CD4-positive, CD25-positive, alpha-beta regulatory T cell (primary cell): Measurements from ENCODE around the gene LNPEP. TPM values are rescaled to one million over a fixed set of nuclear protein-coding genes. Genes with fewer than 3 reads are reported as not detected.

Source experiments
- ATAC-seq, 2 donors: fragments of 150-1000 bp; cut with Tn5 transposase; one replicate each; pipeline ENCODE4 v1.10.0; 2021; ENCODE audit warnings: low read depth in 2 of 2, moderate number of reproducible peaks in 2 of 2, moderate library complexity in 1 of 2
- DNase-seq, 3 donors: peaks; one replicate each; pipeline versions ENCODE4 v3.0.0 to v3.0.0-alpha.2; 2012 to 2022; ENCODE audit warnings: mixed read lengths in 1 of 3
- H3K27ac ChIP-seq: one replicate; pipeline ENCODE4 v1.7.0; 2013; ENCODE audit warnings: mild to moderate bottlenecking, low read length; ENCODE audit not compliant: insufficient read depth, poor library complexity, severe bottlenecking
- H3K27me3 ChIP-seq: one replicate; pipeline ENCODE4 v1.7.0; 2013; ENCODE audit warnings: low read length; ENCODE audit not compliant: control insufficient read depth, insufficient read depth
- H3K36me3 ChIP-seq: one replicate; pipeline ENCODE4 v1.7.0; 2013; ENCODE audit warnings: mild to moderate bottlenecking, low read length, moderate library complexity; ENCODE audit not compliant: control insufficient read depth, insufficient read depth
- H3K4me1 ChIP-seq: 2 replicates; pipeline ENCODE4 v1.7.0; 2013; ENCODE audit warnings: mild to moderate bottlenecking, low read length; ENCODE audit not compliant: insufficient read depth, control insufficient read depth, poor library complexity, severe bottlenecking
- H3K4me3 ChIP-seq: one replicate; pipeline ENCODE4 v1.7.0; 2013; ENCODE audit warnings: low read depth, mild to moderate bottlenecking, low read length, moderate library complexity
- H3K9me3 ChIP-seq, 2 experiments: 1 replicate in 1 of 2; 2 replicates in 1 of 2; pipeline ENCODE4 v1.7.0; 2013; ENCODE audit warnings: low read length in 2 of 2, mild to moderate bottlenecking in 1 of 2, moderate library complexity in 1 of 2; ENCODE audit not compliant: control insufficient read depth in 2 of 2
- H3K27ac Mint-ChIP-seq, 3 donors: one replicate each; pipeline ENCODE4 v1.8.0; 2020 to 2022; ENCODE audit warnings: mild to moderate bottlenecking in 3 of 3, mixed read lengths in 3 of 3, moderate library complexity in 2 of 3
- H3K27me3 Mint-ChIP-seq: one replicate; pipeline ENCODE4 v1.8.0; 2022; ENCODE audit warnings: mild to moderate bottlenecking, mixed read lengths
- H3K36me3 Mint-ChIP-seq: one replicate; pipeline ENCODE4 v1.8.0; 2020; ENCODE audit warnings: mixed read lengths
- H3K4me1 Mint-ChIP-seq, 4 donors: one replicate each; pipeline ENCODE4 v1.8.0; 2020 to 2022; ENCODE audit warnings: mixed read lengths in 4 of 4, mild to moderate bottlenecking in 1 of 4
- H3K4me3 Mint-ChIP-seq, 4 donors: one replicate each; pipeline ENCODE4 v1.8.0; 2020 to 2022; ENCODE audit warnings: mild to moderate bottlenecking in 4 of 4, mixed read lengths in 4 of 4, moderate library complexity in 3 of 4
- H3K9me3 Mint-ChIP-seq, 7 donors: one replicate each; pipeline ENCODE4 v1.8.0; 2020 to 2022; ENCODE audit warnings: mixed read lengths in 7 of 7, mild to moderate bottlenecking in 3 of 7, moderate library complexity in 2 of 7
- polyA plus RNA-seq, 4 donors: library from polyadenylated mRNA; unstranded; fragments of 300-500 nt; fragmentation: Illumina TruSeq; gene quantifications; one replicate each; pipeline ENCODE4 v1.2.3, GENCODE V29; 2021
- total RNA-seq: library from RNA; stranded (reverse); gene quantifications from one replicate; pipeline ENCODE4 v1.2.3, GENCODE V29; 2022

The LNPEP gene
- total and polyA plus RNA-seq, 5 donors from 2014 or later = 39.6 to 95.7 (median 44.2) TPM

DNA sequence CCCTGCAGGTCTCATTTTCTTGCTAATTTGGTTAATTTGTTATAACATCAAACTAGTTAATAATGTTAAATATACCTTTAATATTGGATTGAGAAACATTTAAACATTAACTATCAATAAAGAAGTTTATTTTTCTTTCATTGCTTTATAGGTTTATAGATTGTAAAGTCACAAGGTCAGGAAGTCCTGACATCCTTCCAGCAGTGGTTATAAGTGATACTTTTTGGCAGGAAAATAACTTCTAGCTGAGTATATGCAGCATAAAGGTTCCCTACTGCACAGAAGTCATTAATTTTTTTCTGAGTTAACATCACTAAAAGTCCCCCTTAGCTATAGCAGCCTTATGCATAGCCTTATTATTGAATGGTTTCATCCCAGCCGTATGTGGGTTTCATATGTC lies 85.5 kb downstream of the LNPEP start:
- Mint-ChIP-seq H3K27me3 (no peaks in the 10 kb centered on the region), H3K27ac (no peak overlapping the region), H3K9me3 (no peaks in the 10 kb centered on the region), H3K4me3 (no peak overlapping the region), H3K4me1 (peaks cover 22 to 38% (median 26%) of the 10 kb centered on the region in 4 donors), H3K36me3 (peaks cover 50% of the 10 kb centered on the region)
- H3K4me3 ChIP-seq = no peak overlapping the region
- peaks cover 12% of the 10 kb centered on the region for H3K4me1 ChIP-seq
- DNase-seq (no peak), ATAC-seq (no peak)
- H3K36me3 ChIP-seq = peaks cover 76% of the 10 kb centered on the region
- H3K27ac ChIP-seq = no peak overlapping the region
- no peaks in the 10 kb centered on the region for H3K9me3 ChIP-seq
- H3K27me3 ChIP-seq = no peaks in the 10 kb centered on the region

DNA sequence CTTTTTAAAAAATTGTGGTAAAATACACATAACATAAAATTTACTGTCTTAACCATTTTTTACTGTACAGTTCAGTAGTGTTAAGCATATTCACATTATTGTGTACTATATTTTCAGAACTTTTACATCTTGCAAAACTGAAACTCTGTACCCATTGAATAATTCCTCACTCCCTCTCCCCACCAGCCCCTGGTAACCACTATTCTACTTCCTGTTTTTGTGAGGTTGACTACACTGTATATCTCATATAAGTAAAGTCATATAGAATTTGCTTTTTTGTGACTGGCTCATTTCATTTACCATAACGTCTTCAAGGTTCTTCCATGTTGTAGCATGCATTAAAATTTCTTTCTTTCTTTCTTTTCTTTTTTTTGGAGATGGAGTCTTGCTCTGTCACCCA lies 87.0 kb downstream of the LNPEP start:
- peak overlapping the region; percentile 33 to 82 (median 75) for H3K27ac Mint-ChIP-seq
- H3K27me3 ChIP-seq = no peaks in the 10 kb centered on the region
- H3K4me1 Mint-ChIP-seq = peaks cover 22 to 38% (median 24%) of the 10 kb centered on the region in 4 donors
- no peak overlapping the region for H3K4me3 ChIP-seq
- peak in 1 of 2 donors; percentile 58 for ATAC-seq
- no peaks in the 10 kb centered on the region for H3K9me3 Mint-ChIP-seq
- peaks cover 48% of the 10 kb centered on the region for H3K36me3 Mint-ChIP-seq
- H3K36me3 ChIP-seq = peaks cover 75% of the 10 kb centered on the region
- no peak overlapping the region for H3K27ac ChIP-seq
- H3K4me1 ChIP-seq = peaks cover 12% of the 10 kb centered on the region
- peak in 1 of 3 donors; percentile 69 for DNase-seq
- peak overlapping the region in 2 of 4 donors; percentile 12 to 28 for H3K4me3 Mint-ChIP-seq
- H3K9me3 ChIP-seq = no peaks in the 10 kb centered on the region
- no peaks in the 10 kb centered on the region for H3K27me3 Mint-ChIP-seq

DNA sequence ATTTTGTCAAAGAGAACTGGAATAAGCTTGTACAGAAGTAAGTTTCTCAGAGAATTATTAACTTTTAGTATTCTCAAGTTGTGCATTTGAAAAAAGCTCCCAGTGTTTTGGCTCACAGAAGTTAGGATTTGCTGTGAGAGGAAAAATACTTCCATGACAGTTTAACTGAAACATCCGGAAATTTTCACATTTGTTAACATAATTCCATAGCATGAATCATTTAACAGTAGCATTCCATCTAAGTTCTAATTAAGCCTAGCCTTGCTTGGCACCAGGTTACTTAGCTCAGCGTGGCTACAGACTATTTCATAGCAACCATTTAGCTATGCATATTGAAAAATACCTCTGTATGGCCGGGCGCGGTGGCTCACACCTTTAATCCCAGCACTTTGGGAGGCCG lies 90.8 kb downstream of the LNPEP start:
- H3K27ac ChIP-seq = no peak overlapping the region
- H3K9me3 ChIP-seq = no peaks in the 10 kb centered on the region
- Mint-ChIP-seq H3K4me3 (no peak overlapping the region), H3K4me1 (peaks cover 13 to 20% (median 16%) of the 10 kb centered on the region in 4 donors), H3K9me3 (peaks cover 0 to 2% (median 0%) of the 10 kb centered on the region in 7 donors), H3K36me3 (peaks cover 56% of the 10 kb centered on the region), H3K27me3 (no peaks in the 10 kb centered on the region), H3K27ac (no peak overlapping the region)
- ATAC-seq (no peak), DNase-seq (no peak)
- peaks cover 82% of the 10 kb centered on the region for H3K36me3 ChIP-seq
- H3K27me3 ChIP-seq = no peaks in the 10 kb centered on the region
- no peak overlapping the region for H3K4me3 ChIP-seq
- H3K4me1 ChIP-seq = peaks cover 9% of the 10 kb centered on the region

DNA sequence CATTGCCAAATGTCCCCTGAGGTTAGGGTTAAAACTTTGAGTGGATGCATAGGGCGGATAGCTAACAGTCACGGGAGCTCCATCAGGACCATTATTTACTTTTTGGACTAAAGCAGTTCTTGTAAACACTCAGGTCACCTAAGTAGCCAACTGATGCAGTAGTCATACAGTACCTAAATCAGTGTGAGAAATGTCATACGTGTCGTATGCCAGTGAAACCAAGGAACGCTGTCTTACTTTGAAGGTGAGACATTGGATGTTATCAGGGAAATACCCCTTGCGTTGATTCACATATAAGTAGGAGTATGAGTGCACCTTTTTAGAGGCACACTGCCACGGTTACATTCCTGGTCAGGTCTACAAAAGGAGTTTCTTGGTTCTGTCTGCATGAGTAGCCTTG lies 101.9 kb downstream of the LNPEP start:
- H3K9me3 Mint-ChIP-seq = no peaks in the 10 kb centered on the region
- H3K9me3 ChIP-seq = no peaks in the 10 kb centered on the region
- DNase-seq = no peak
- H3K27me3 ChIP-seq = no peaks in the 10 kb centered on the region
- H3K36me3 ChIP-seq = peaks cover 27% of the 10 kb centered on the region
- H3K4me1 ChIP-seq = no peaks in the 10 kb centered on the region
- no peak overlapping the region for H3K27ac ChIP-seq
- H3K4me3 Mint-ChIP-seq = no peak overlapping the region
- no peak for ATAC-seq
- no peak overlapping the region for H3K27ac Mint-ChIP-seq
- no peaks in the 10 kb centered on the region for H3K27me3 Mint-ChIP-seq
- H3K36me3 Mint-ChIP-seq = peaks cover 29% of the 10 kb centered on the region
- H3K4me3 ChIP-seq = no peak overlapping the region
- H3K4me1 Mint-ChIP-seq = peaks cover 0 to 16% (median 5%) of the 10 kb centered on the region in 4 donors

DNA sequence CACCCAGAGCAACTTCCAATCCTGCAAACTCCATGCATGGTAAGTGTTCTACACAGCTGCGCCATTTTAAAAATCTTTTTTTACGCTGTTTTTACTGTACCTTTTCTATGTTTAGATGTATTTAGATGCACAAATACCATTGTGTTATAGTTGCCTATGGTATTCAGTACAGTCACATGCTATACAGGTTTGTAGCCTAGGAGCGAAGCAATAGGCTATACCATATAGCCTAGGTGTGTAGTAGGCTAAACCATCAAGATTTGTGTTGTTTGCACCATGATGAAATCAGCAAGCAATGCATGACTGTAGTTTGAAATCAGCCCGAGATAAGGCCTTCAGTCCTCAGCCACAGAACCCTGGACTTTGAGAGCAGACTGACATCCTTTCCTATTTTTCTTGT lies 105.4 kb downstream of the LNPEP start:
- Histone ChIP-seq H3K27ac (no peak overlapping the region), H3K4me1 (no peaks in the 10 kb centered on the region), H3K4me3 (no peak overlapping the region), H3K27me3 (no peaks in the 10 kb centered on the region), H3K36me3 (no peaks in the 10 kb centered on the region), H3K9me3 (no peaks in the 10 kb centered on the region)
- no peaks in the 10 kb centered on the region for H3K9me3 Mint-ChIP-seq
- H3K4me3 Mint-ChIP-seq = no peak overlapping the region
- DNase-seq (no peak), ATAC-seq (no peak)
- peaks cover 8% of the 10 kb centered on the region for H3K36me3 Mint-ChIP-seq
- peaks cover 0 to 9% (median 6%) of the 10 kb centered on the region in 4 donors for H3K4me1 Mint-ChIP-seq
- H3K27ac Mint-ChIP-seq = no peak overlapping the region
- peaks cover 4% of the 10 kb centered on the region for H3K27me3 Mint-ChIP-seq

DNA sequence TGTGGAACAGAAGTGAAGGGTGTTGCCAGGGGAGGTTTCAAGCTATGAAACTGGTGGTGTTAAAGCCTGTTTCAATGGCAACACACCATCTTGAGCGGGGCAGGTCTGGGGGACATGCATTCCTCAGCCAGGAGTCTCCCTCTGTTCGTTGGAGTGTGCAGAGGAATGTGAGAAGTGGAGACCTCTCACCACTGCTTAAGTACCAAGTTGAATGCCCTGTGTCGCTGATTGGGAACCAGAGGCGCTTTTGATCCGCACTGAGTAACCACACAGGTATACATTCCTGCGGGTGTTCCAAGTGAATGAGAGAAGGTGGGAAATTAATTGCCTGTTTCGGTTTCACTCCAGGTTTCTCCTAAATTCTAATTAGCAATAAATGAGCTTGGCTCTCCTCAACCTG lies 107.1 kb downstream of the LNPEP start:
- peaks cover 0 to 7% (median 3%) of the 10 kb centered on the region in 4 donors for H3K4me1 Mint-ChIP-seq
- no peaks in the 10 kb centered on the region for H3K36me3 Mint-ChIP-seq
- Histone ChIP-seq H3K27me3 (peaks cover 5% of the 10 kb centered on the region), H3K4me3 (no peak overlapping the region), H3K36me3 (no peaks in the 10 kb centered on the region), H3K4me1 (no peaks in the 10 kb centered on the region), H3K9me3 (no peaks in the 10 kb centered on the region), H3K27ac (no peak overlapping the region)
- ATAC-seq = no peak
- peak overlapping the region in 1 of 3 donors; percentile 69 for H3K27ac Mint-ChIP-seq
- H3K27me3 Mint-ChIP-seq = peaks cover 4% of the 10 kb centered on the region
- DNase-seq = no peak
- no peak overlapping the region for H3K4me3 Mint-ChIP-seq
- H3K9me3 Mint-ChIP-seq = no peaks in the 10 kb centered on the region

DNA sequence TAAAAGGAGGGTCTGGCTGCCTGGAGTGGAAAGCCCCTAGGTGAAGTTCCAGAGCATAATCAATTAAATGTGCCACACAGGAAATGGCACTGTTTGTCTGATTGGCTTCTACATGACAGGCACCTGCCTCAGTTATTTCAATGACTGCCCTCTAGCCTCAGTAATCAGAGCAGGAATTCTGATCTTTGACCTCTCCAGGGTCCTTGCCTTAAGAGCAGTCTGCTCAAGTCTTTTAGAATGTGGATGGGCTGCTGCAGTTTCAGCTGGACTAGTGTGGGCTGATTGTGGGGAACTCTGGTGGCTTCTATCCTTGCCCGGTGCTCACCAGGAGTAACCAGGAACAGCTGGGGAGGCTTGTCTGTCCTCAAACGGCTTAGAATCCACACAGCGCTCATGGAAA lies 107.6 kb downstream of the LNPEP start:
- Mint-ChIP-seq H3K36me3 (no peaks in the 10 kb centered on the region), H3K4me1 (peaks cover 0 to 7% (median 3%) of the 10 kb centered on the region in 4 donors), H3K9me3 (no peaks in the 10 kb centered on the region), H3K27me3 (peaks cover 4% of the 10 kb centered on the region), H3K4me3 (no peak overlapping the region), H3K27ac (peak overlapping the region in 1 of 3 donors; percentile 69)
- H3K27me3 ChIP-seq = peaks cover 5% of the 10 kb centered on the region
- no peak for DNase-seq
- no peak overlapping the region for H3K27ac ChIP-seq
- H3K9me3 ChIP-seq = no peaks in the 10 kb centered on the region
- H3K4me1 ChIP-seq = no peaks in the 10 kb centered on the region
- H3K36me3 ChIP-seq = no peaks in the 10 kb centered on the region
- no peak overlapping the region for H3K4me3 ChIP-seq
- ATAC-seq = no peak

DNA sequence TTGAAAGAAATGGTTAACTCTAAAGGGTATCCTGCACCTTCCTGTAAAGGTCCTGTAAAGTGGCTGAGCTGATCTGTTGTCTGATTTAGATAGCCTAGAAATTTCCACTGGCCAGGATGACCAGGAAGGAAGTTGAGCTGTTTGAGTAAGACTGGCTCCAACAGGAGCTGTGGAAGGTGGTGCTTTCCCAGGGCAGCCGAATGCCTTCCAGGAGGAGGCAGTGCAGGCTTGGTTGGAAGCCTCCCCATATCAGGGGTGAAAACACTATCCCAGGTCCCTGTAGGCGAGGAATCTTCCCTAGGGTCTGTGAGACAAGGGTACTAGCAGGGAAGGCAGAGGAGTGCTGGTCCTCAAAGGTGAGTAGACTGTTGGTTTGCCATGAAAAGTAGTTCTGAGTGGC lies 108.2 kb downstream of the LNPEP start:
- H3K4me1 ChIP-seq = no peaks in the 10 kb centered on the region
- no peak overlapping the region for H3K4me3 Mint-ChIP-seq
- no peaks in the 10 kb centered on the region for H3K36me3 ChIP-seq
- peak in 1 of 2 donors; percentile 25 for ATAC-seq
- H3K27me3 ChIP-seq = peaks cover 5% of the 10 kb centered on the region
- H3K4me3 ChIP-seq = no peak overlapping the region
- no peak for DNase-seq
- H3K4me1 Mint-ChIP-seq = peaks cover 0 to 6% (median 1%) of the 10 kb centered on the region in 4 donors
- H3K27me3 Mint-ChIP-seq = peaks cover 9% of the 10 kb centered on the region
- no peaks in the 10 kb centered on the region for H3K9me3 Mint-ChIP-seq
- H3K27ac ChIP-seq = no peak overlapping the region
- H3K36me3 Mint-ChIP-seq = no peaks in the 10 kb centered on the region
- H3K9me3 ChIP-seq = no peaks in the 10 kb centered on the region
- H3K27ac Mint-ChIP-seq = no peak overlapping the region
